HG03097 (cell line): ENCODE measurements around the gene RAB20.
"Not testable (repeated sequence)": the region's sequence is repeated elsewhere in the genome, so short reads cannot be mapped to it uniquely, and the experiment has no call there.

ENCODE experiments used
- ATAC-seq: cut with Tn5 transposase; IDR thresholded peaks from one replicate; pipeline ENCODE4 v1.9.1; 2021; ENCODE audit not compliant: unreplicated experiment, low FRiP score

RAB20 gene

DNA sequence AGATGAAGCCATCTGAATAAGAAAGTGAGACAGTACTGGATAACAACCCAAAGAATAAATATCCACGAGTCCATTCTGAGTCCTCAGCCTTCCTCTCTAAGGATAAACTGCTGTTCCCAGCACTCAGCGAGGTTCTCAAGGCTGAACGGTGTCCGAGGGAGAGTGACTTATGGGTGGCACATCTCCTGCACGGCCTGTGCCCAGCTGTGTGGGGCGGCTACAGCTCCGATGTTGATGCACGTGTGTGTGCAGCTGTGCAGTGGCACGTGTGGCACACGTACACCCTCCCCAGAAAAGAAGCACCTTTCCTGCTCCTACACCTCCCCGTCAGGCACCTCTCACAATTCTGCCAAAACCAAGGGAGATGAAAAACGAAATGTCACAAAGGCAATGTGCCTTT lies 45.0 kb downstream of the RAB20 start:
- no peak for ATAC-seq

DNA sequence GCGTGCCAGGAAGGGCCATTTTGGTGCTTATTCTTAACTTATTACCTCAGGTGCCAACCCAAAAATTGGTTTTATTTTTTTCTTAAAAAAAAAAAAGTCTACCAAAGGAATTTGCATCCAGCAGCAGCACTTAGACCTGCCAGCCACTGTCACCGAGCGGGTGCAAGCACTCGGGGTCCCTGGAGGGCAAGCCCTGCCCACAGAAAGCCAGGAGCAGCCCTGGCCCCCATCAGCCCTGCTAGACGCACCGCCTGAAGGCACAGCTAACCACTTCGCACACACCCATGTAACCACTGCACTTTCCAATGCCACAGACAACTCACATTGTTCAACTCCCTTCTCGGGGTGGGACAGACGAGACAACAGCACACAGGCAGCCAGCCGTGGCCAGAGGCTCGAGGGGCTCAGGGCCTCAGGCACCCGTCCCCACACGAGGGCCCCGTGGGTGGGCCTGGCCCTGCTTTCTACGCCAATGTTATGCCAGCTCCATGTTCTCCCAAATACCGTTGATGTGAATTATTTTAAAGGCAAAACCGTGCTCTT lies 49.3 kb downstream of the RAB20 start:
- ATAC-seq = no peak

GRCh38 chr13:110511509-110512181 lies 49.9 kb downstream of the RAB20 start:
- no peak for ATAC-seq

DNA sequence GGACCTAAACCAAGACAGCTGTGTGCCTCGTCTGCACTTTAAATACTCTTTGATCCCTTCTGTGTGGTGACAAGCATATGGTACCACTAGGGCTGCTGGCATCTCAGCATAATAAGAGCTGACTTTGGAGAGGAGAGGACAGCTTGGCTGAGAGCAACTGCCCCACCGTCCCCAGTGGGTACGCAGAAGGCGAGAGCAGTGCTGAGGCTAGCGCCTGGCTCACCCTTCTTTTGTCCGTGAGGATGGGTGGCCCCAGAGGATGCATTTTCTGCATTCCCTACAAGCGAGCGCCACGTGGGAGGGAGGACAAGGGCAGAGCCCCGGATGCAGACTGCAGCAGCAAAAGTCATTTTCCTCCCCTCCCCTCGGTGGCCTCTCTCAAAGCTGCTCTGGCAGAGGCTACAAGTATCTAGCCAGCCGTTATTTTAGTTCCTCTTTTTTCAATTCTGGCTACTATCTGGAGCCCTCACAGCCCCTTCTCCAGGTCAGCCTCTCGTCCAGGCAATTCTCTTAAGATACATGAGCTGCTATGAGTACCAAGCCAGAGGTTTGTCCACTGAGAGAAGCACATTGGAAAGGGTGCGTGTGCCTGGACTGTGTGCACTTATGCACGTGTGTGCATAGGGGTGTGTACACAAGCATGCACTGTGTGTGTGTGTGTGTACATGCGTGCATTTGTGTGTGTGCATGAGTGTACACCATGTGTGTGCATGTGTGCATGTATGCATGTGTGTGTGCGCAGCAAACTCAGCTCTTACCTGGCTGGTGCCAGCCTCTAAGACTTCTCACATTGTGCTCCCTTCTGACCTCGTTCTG lies 51.3 kb downstream of the RAB20 start:
- no peak for ATAC-seq

DNA sequence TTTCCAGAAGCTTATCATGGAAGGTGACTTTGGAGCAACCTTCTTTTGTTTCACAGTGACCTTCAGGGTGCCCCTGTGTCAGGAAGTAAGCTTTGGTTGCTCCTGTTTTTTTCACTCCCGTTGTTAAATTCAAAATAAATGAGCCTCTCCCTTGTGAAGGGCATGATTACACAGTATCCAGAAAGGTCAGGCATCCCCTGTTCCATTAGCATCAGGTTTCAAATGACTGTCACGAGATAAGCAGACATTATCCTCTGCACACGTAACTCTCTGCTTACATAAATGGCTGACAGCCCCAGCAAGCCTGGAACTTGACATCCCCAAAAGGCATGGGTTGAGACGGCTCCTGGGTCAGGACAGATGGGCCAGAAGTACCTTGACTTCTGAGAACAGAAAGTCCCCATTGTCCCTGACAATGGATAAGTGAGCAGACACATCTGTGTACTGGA lies 52.0 kb downstream of the RAB20 start:
- no peak for ATAC-seq

GRCh38 chr13:110507678-110508381 lies 53.7 kb downstream of the RAB20 start:
- ATAC-seq = no peak

- ATAC-seq = no peak
Observed at GRCh38 chr13:110506859-110507566, 54.5 kb downstream of the RAB20 start.

DNA sequence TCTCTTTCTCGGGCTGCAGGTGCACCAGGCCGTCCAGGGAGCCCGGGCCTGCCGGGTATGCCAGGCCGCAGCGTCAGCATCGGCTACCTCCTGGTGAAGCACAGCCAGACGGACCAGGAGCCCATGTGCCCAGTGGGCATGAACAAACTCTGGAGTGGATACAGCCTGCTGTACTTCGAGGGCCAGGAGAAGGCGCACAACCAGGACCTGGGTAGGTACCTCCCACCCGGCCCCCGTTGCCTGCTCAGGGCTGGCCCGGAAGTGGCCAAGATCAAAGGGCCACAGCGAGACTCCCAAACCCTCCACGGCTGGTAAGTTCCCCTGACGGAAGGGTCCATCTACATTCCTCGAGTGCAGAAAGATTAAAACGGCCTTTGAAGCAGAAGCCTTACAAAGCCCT lies 55.1 kb downstream of the RAB20 start:
- ATAC-seq = no peak

GRCh38 chr13:110505594-110505993 lies 55.9 kb downstream of the RAB20 start:
- ATAC-seq = no peak

GRCh38 chr13:110503979-110504499 lies 57.5 kb downstream of the RAB20 start:
- ATAC-seq = no peak

- ATAC-seq = no peak
Observed at GRCh38 chr13:110503037-110503901, 58.3 kb downstream of the RAB20 start.

DNA sequence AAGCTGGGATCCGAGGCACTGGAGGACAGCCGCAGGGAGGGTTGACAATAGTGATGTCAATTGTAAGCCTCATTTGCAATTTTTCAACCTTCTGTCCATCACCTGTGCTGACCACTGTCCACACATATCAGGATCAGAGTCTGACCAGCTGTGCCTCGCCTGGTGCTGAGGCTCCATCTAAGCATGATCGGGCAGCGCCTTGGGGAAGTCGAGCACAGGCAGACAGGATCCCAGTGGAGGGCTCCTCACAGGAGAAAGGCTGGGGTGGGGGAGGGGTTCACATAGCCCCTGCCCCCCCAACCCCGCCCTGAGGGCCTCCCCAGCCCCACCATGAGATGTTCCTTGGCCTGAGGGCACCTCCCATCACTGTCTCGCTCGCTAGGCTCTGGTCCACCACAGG lies 60.3 kb downstream of the RAB20 start:
- no peak for ATAC-seq

GRCh38 chr13:110500341-110500740 lies 61.2 kb downstream of the RAB20 start:
- no peak for ATAC-seq

DNA sequence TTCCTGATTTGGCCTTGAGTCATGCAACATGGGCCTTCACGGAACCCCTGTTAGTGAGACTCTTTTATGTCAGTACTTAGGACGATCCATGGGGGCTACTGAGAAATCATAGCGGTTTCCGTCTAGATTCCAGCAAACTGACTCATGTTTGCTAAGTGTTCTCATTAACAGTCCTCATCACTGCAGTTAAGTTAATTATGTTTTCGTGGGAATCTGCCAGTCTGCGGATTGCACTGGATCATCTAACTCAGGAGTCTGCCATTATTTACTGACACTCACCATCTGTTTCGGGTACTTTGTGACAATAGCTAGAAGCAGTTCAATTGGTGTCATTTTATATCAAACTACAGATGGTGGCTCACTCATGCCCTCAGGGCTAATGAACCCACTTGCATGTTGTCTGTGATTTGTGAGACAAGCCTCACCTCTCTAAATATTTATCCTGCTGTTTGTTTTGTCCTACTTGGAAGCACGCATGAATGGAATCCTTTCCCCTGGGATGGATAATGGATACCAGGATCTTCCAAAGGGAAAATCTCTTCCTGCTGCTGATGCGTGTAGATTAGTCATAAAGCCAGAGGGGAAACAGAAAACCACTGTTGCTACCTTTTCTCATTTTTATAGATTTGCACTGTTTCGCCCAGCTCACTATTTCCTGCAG lies 61.8 kb downstream of the RAB20 start:
- no peak for ATAC-seq

- ATAC-seq = no peak
Observed at GRCh38 chr13:110498765-110499164, 62.8 kb downstream of the RAB20 start.

DNA sequence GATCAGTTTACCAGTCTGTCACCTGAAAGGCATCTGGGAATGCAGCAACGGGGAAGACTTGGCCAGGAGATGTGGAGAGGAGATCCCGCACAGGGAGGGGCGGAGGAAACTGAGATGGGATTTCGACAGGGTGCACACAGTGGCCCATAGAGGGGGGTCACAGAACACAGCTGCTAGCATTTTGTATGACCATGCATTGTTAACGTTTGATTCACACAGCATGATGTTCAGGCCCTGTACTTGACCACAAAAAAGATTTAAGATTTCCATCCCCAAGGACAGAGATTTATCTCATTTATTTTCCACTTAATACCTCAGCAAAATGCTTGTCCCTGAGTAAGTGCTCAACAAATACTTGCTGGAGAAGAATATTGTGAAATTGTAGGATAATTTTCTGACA lies 63.2 kb downstream of the RAB20 start:
- no peak for ATAC-seq

- not testable (repeated sequence) for ATAC-seq
Observed at GRCh38 chr13:110497896-110498295, 63.6 kb downstream of the RAB20 start.

GRCh38 chr13:110497003-110497402 lies 64.5 kb downstream of the RAB20 start:
- ATAC-seq = no peak

DNA sequence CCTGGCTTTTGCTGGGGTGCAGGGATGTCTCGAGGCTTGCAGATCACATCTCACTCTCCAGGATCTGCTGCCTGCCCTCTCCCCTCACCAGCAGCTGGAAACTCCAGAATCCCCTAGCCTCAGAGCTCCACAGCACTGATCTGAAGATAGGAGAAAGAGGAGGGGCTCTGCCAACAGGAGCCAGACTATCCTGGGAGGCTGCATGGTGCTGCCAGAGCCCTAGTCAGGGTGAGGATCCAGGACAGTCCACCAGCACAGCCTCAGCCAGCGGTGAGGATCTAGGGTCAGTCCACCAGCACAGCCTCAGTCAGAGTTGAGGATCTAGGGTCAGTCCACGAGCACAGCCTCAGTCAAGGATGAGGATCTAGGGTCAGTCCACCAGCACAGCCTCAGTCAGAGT lies 65.2 kb downstream of the RAB20 start:
- no peak for ATAC-seq
